ENCODE measurements around the gene SVEP1.
A peak's percentile ranks its signal among the peaks of the same experiment; 100 is the strongest.
"Not testable (repeated sequence)": the region's sequence is repeated elsewhere in the genome, so short reads cannot be mapped to it uniquely, and the experiment has no call there.

SVEP1 gene

GRCh38 chr9:110579034-110579861 is at the start of gene SVEP1:
TSS of gene SVEP1 (minus strand) at chr9:110579741. CDS start at chr9:110579543, 198 bp downstream.
- FAIRE-seq: no peak

- no peak for FAIRE-seq
Observed at GRCh38 chr9:110626101-110626829, 46.7 kb upstream of the SVEP1 start.

- FAIRE-seq: peak; percentile 95
Observed at GRCh38 chr9:110623462-110624025, 44.0 kb upstream of the SVEP1 start.

- FAIRE-seq: no peak
Observed at GRCh38 chr9:110622368-110622767, 42.8 kb upstream of the SVEP1 start.

GRCh38 chr9:110620726-110621125 is 41.2 kb upstream of the SVEP1 start:
- FAIRE-seq: no peak

GRCh38 chr9:110619831-110620230 is 40.3 kb upstream of the SVEP1 start:
- FAIRE-seq: no peak

DNA sequence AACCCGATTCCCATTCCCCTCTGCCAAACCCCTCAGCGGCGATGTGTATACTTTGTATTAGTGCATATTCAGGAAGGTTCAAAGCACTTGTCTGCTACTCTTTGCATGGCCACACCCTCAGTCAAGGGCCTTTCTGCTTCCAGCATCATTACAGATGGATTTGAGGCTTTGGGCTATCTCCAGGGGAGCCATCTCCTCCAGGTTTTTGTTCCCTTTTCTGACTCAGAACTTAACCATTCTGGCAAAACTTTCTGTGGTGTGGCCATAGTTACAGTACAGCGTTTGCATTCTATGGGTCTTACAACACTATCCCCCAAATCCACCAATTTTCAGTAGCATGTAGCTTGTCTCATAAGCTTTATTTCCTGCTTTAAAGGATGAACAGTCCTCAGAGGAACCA is 36.0 kb upstream of the SVEP1 start:
- FAIRE-seq: no peak

GRCh38 chr9:110614576-110614975 is 35.0 kb upstream of the SVEP1 start:
- FAIRE-seq: not testable (repeated sequence)

DNA sequence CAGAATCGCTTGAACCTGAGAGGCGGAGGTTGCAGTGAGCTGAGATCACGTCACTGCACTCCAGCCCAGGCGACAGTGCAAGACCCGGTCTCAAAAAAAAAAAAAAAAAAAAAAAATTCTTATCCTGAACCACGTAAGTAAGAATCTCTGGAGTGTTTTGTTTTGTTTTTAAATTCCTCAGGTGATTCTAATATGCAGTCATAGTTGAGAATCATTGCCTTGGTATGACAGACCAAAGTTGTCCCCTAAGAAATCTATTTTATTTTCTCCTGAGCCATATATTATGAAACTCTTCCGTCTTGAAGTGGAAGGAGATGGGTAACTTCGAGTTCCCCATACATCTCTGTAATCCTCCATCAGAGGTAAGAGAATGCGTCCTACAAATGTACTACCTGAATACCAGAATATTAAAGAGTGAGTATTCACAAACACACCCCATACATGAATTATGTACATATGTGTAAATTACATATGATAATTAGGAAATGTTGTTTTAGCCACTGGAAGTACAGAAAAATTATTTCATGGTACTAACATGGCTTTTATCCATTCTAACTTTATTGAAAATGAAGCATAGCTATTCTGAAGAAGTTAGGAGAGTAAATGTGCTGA is 26.7 kb upstream of the SVEP1 start:
- FAIRE-seq: no peak

GRCh38 chr9:110605565-110605964 is 26.0 kb upstream of the SVEP1 start:
- FAIRE-seq: no peak

DNA sequence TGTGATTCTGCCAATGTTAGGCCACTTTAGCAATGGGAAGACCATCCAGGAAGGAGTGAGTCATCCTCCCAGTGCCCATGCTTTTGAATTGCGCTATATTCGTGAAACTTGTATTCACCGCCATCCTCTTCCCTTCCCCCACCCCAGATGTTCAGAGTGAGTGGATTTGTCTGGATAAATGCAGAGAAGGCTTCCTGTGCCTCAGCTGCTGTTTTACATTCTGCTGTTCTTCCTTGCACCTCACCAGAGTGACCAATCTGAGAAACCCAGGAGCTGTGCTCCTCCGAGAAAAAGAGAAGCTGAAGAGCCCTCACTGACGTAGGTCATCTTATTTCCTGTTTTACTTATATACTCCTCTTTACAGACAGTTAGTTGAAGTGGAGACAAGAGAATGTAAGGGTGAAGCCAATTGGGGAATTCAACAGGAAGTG is 24.6 kb upstream of the SVEP1 start:
- no peak for FAIRE-seq

GRCh38 chr9:110602281-110602680 is 22.7 kb upstream of the SVEP1 start:
- no peak for FAIRE-seq

- FAIRE-seq: no peak
Observed at GRCh38 chr9:110601098-110601497, 21.6 kb upstream of the SVEP1 start.

- FAIRE-seq: no peak
Observed at GRCh38 chr9:110599468-110599867, 19.9 kb upstream of the SVEP1 start.

- FAIRE-seq: no peak
Observed at GRCh38 chr9:110592044-110592830, 12.7 kb upstream of the SVEP1 start.

DNA sequence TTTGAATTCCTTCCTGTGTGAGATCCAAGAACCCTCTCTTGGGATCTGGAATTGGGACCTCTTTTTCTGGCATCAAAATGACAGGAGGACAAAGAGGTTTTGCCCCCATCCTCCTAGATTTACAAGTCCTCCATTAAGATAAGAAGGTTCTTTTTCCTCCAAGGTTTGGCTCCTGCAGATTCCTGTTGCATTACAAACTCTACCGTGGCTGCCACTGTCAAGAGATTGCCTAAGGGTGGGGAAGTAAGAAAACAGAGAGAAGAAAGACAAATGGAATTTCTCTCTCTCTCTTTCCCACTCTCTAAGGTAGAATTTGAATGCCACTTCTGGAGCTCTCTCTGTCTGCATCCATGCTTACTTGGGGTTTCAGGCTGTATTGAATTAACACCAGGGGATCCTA is 12.0 kb upstream of the SVEP1 start:
- FAIRE-seq: no peak

GRCh38 chr9:110590816-110591215 is 11.3 kb upstream of the SVEP1 start:
- no peak for FAIRE-seq

DNA sequence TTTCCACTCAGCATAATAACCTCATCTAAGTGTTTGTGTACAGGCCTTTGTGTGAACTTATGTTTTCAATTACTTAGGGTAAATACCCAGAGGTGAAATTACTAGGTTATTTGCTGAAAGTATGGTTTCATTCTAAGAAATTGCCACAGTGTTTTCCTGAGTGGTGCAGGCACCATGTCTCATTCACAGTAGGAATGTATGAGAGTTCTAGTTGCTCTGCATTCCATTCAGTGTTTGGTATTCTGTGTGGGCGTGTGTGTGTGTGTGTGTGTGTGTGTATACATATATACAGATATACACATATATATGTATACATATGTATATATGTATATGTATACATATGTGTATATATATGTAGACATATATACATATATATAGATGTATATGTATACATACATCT is 8.8 kb upstream of the SVEP1 start:
- FAIRE-seq: no peak

DNA sequence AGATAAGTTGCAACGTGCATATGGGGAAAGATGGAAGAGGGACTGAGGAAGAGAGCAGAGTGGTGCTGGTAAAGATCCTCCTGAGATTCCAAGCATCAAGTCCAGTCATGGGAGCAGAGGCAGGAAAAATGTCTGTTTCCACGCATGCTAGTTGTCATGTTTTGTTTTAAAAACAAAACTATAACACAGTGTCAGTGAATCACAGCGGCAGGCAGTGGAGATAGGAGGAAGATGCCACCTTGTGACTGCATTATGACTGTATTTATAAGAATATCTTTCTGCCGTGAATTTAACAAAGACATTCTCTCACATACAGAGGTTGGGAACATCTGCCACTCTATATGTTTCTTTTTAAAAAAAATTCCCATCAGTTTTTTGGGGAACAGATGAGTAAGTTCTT is 3.7 kb upstream of the SVEP1 start:
- no peak for FAIRE-seq

DNA sequence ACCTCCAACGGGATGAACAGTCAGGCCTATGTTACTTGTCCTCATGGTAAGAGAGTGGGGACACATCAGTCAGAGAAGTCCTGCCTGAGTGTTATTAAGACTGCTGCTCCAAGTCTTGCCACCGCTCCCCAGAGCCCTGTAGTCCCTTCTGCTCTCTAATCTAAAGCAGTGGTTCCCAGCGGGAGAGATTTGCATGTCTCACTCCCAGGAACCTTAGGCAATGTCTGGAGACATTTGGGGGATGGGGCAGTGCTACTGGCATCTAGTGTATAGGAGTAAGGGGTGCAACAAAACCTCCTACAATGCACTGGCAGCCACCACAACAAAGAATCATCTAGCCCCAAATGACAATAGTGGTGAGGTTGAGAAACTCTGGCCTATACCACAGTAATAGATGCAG is 2.6 kb upstream of the SVEP1 start:
- no peak for FAIRE-seq

- FAIRE-seq: no peak
Observed at GRCh38 chr9:110580850-110581249, 1.3 kb upstream of the SVEP1 start.

DNA sequence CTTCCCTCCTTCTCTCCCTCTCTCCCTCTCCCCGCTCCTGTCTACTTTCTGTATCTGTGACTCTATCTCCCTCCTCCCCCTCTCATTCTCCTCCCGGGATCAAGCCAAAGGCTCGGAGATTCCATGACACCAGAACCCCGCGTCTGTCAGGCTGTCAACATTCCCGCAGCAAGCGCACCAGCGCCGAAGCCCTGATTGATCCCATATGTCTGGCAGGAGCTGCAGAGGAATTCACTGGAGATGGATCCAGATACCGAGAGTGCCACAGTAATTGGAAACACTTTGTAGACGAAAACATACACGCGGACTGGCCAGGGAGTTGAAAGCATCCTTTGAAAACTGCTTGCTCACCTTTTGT is 300 bp upstream of the SVEP1 start:
- FAIRE-seq: no peak

GRCh38 chr9:110578575-110579033 is 937 bp downstream of the SVEP1 start:
- FAIRE-seq: no peak

Data from islet of Langerhans (tissue), 1 donor.